OCI-M2 (cell line): ENCODE results near the gene NXNL2.

Source experiments
- DNase-seq: peaks from one replicate; lab custom pipeline; 2025; ENCODE audit not compliant: unreplicated experiment; lab: John Stamatoyannopoulos, UW

NXNL2 gene

GRCh38 chr9:88578121-88579049, 43.4 kb downstream of the NXNL2 start:
- no peak for DNase-seq

GRCh38 chr9:88579050-88579715, 44.2 kb downstream of the NXNL2 start:
- DNase-seq = no peak

GRCh38 chr9:88580961-88581360, 46.0 kb downstream of the NXNL2 start:
- DNase-seq = no peak

GRCh38 chr9:88583901-88584596, 49.1 kb downstream of the NXNL2 start:
- DNase-seq = no peak

- DNase-seq = no peak
Measured at GRCh38 chr9:88585426-88585825, 50.4 kb downstream of the NXNL2 start.

DNA sequence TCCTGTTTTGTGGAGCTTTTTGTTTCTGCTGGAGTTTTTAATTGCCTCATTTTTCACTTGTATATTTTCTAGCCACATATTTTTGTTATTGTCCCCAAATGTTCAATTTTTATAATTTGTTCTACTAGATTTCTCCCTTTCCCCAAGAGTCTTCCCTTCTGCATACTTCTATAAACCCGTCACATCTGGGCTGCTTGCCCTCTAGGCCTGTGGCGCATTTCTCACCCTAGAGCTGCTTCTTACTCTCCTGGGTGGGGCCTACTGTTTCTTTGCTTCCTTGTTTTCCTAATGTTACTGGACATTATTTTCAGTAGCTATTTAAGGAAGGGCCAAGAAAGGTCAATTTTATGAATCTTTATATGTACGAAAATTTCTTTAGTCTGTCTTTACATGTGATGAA, 51.5 kb downstream of the NXNL2 start:
- DNase-seq = no peak

- no peak for DNase-seq
Measured at GRCh38 chr9:88587182-88587581, 52.2 kb downstream of the NXNL2 start.

DNA sequence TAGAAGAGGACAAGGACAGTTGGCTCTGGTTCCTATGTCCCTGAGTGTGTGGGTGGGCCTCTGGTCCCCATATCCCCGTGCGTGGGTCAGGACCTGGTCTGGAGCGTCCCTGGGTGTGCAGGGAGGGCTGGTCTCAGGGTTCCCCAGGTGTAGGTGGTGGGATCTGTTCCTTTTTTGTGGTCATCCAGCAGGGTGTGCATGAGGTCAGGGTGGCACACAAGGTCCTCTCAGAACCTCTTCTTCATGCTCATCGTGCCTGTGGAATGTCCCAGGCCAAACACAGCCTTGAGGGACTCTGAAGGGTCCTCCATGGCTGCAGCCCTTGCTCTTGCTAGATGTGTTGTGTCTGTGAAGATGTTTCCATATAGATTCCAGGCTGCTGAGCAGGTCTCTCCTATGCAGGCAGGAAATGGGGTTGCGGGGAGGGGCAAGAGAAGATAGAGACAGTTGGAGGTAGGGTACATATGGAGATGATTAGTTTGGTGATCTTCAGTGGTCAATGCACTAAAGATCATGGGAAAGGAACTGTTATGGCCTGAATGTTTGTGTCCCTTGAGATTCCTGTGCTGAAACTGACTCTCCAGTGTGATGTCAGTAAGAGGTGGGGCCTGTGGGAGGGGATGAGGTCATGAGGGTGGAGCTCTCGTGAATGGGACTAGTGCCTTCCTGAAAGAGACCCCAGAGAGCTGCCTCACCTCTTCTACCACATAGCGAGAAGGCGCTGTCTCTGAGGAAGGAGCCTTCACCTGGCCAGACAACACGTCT, 53.1 kb downstream of the NXNL2 start:
- DNase-seq = no peak

DNA sequence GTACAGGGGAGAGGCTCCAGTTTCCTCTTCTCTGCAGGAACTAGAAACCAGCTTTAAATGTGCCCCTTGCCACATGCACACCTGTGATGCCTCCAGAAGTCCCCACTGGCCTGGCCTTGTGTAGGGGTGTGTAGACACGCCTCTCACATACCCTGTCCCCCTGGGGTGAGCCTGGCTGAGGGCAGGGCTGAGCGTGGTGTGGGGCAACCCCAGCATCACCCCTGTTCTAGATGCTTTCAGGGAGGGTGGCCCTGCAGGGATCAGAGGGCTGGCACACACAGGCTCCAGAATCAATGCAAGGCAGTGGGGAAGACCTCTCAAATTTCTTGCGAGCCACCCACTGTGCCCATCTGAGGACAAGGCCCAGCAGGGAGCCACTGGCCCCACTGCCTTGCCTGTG, 54.7 kb downstream of the NXNL2 start:
- no peak for DNase-seq

GRCh38 chr9:88590558-88591146, 55.7 kb downstream of the NXNL2 start:
- no peak for DNase-seq

GRCh38 chr9:88593537-88594185, 58.7 kb downstream of the NXNL2 start:
- DNase-seq = no peak
